ENCODE measurements around the gene OCA2. TPM values are rescaled to one million over a fixed set of nuclear protein-coding genes. Genes with fewer than 3 reads are reported as not detected.

OCA2 gene
- total and polyA plus RNA-seq, 2 of the 13 experiments (the other 11 are each of a cell fraction or from before 2014, with no cell fraction given) = 0.02 to 0.05 TPM

- DNase-seq (ENCODE audit: low spot score) (no peak), FAIRE-seq (no peak), ATAC-seq (peak; percentile 75)
- no peak overlapping the region for H2AFZ ChIP-seq (ENCODE audit: low read length)
- 73% methylated on average over 6 of the region's 8 CpGs for WGBS (ENCODE audit: low lambda C conversion rate)
- TF ChIP-seq STAG1 (CRISPR knock-in tag; IDR thresholded peaks at IDR 0.05) (peak; percentile 53), ELF3 (CRISPR knock-in tag; IDR thresholded peaks at IDR 0.05) (no peak), CTCF (CRISPR knock-in tag; IDR thresholded peaks at IDR 0.05) (peak; percentile 48)
- no peaks in the 10 kb centered on the region for H4K20me1 ChIP-seq (ENCODE audit: insufficient read depth, low read length)
- H3K9ac ChIP-seq (ENCODE audit: insufficient read depth, low read depth, low read length) = no peak overlapping the region
- H3K79me2 ChIP-seq (ENCODE audit: insufficient read depth, low read length) = no peaks in the 10 kb centered on the region
- in situ Hi-C loops (cut with HindIII; ENCODE audit: extremely low pct_ligation_motif_present, low pct_unique_long_range_greater_than_20kb) = no loop called here
- intact Hi-C loops (cut with micrococcal nuclease; ENCODE audit: unreplicated experiment) = no loop called here
- H3K27ac ChIP-seq (ENCODE audit: extremely low read length, insufficient read depth, low read length) = no peak overlapping the region
- H3K4me2 ChIP-seq (ENCODE audit: low read depth, low read length) = no peak overlapping the region
- BruUV-seq (replicated peaks) = no TSS peak
- ChIA-PET POLR2A (no interaction called here), CTCF (ENCODE audit: low intra/inter-chr PET ratio, low total read pairs) (no interaction called here)
- H3K9me3 ChIP-seq (ENCODE audit: low read length) = no peaks in the 10 kb centered on the region
- H3K36me3 ChIP-seq (replicated peaks in 1 of 2; ENCODE audit: control insufficient read depth in 1 of 2, insufficient read depth in 2 of 2, low read length in 2 of 2) = no peaks in the 10 kb centered on the region
- H3K4me3 ChIP-seq (replicated peaks in 1 of 3; ENCODE audit: insufficient read depth in 1 of 3, low read depth in 2 of 3, low read length in 3 of 3) = no peak overlapping the region
- H3K27me3 ChIP-seq (ENCODE audit: control insufficient read depth in 1 of 2, insufficient read depth in 2 of 2, low read length in 2 of 2) = no peaks in the 10 kb centered on the region; a peak in 1 of 5 replicates
- H3K4me1 ChIP-seq (ENCODE audit: insufficient read depth, low read length) = no peaks in the 10 kb centered on the region
Measured at GRCh38 chr15:28060005-28060404, 39.1 kb downstream of the OCA2 start.

- ATAC-seq = no peak
- H3K4me2 ChIP-seq (ENCODE audit: low read depth, low read length) = no peak overlapping the region
- in situ Hi-C loops (cut with HindIII; ENCODE audit: extremely low pct_ligation_motif_present, low pct_unique_long_range_greater_than_20kb) = no loop called here
- no peak overlapping the region for H3K9ac ChIP-seq (ENCODE audit: insufficient read depth, low read depth, low read length)
- H3K27me3 ChIP-seq (ENCODE audit: control insufficient read depth in 1 of 2, insufficient read depth in 2 of 2, low read length in 2 of 2) = no peaks in the 10 kb centered on the region; a peak in 1 of 5 replicates
- H3K9me3 ChIP-seq (ENCODE audit: low read length) = no peaks in the 10 kb centered on the region
- H3K4me3 ChIP-seq (replicated peaks in 1 of 3; ENCODE audit: insufficient read depth in 1 of 3, low read depth in 2 of 3, low read length in 3 of 3) = no peak overlapping the region
- no peaks in the 10 kb centered on the region for H4K20me1 ChIP-seq (ENCODE audit: insufficient read depth, low read length)
- POLR2A ChIA-PET = no interaction called here
- BruUV-seq (replicated peaks) = no TSS peak
- no peak for DNase-seq (ENCODE audit: low spot score)
- H3K4me1 ChIP-seq (ENCODE audit: insufficient read depth, low read length) = no peaks in the 10 kb centered on the region
- H2AFZ ChIP-seq (ENCODE audit: low read length) = no peak overlapping the region
- no peaks in the 10 kb centered on the region for H3K36me3 ChIP-seq (replicated peaks in 1 of 2; ENCODE audit: control insufficient read depth in 1 of 2, insufficient read depth in 2 of 2, low read length in 2 of 2)
- no peaks in the 10 kb centered on the region for H3K79me2 ChIP-seq (ENCODE audit: insufficient read depth, low read length)
- 39% methylated on average over 6 of the region's 6 CpGs for WGBS (ENCODE audit: low lambda C conversion rate)
- no peak overlapping the region for H3K27ac ChIP-seq (ENCODE audit: extremely low read length, insufficient read depth, low read length)
- intact Hi-C loops (cut with micrococcal nuclease; ENCODE audit: unreplicated experiment) = no loop called here
- CTCF ChIA-PET (ENCODE audit: low intra/inter-chr PET ratio, low total read pairs) = no interaction called here
- TF ChIP-seq ZGPAT (CRISPR knock-in tag; IDR thresholded peaks at IDR 0.05) = no peak
- no peak for TF ChIP-seq RBAK (CRISPR knock-in tag; IDR thresholded peaks at IDR 0.05)
- TF ChIP-seq BHLHE40 (IDR thresholded peaks at IDR 0.05; ENCODE audit: low read length) = no peak
- no peak for TF ChIP-seq ZBTB26 (CRISPR knock-in tag; IDR thresholded peaks at IDR 0.05; ENCODE audit: borderline replicate concordance)
- no peak for TF ChIP-seq SETDB1 (CRISPR knock-in tag; IDR thresholded peaks at IDR 0.05; ENCODE audit: borderline replicate concordance)
- no peak for TF ChIP-seq ZC3H4 (CRISPR knock-in tag; IDR thresholded peaks at IDR 0.05; ENCODE audit: borderline replicate concordance)
- TF ChIP-seq ZNF766 (CRISPR knock-in tag; IDR thresholded peaks at IDR 0.05; ENCODE audit: borderline replicate concordance) = no peak
- no peak for FAIRE-seq
Measured at GRCh38 chr15:28058082-28058481, 41.0 kb downstream of the OCA2 start.

Measured in HepG2 (cell line).